Kidney (tissue), 14 donors: ENCODE results near the gene PODN. TPM values are rescaled to one million over a fixed set of nuclear protein-coding genes. Genes with fewer than 3 reads are reported as not detected.

ENCODE experiments used
- DNase-seq, 5 donors: peaks; one replicate each; pipeline ENCODE4 v3.0.0-alpha.2; 2013 to 2020
- FAIRE-seq: peaks from 2 replicates; lab custom pipeline; 2012; peaks lifted over from hg19 to GRCh38; lab: Jason Lieb, UNC
- H3K27ac ChIP-seq, 2 donors: one replicate each; pipeline ENCODE4 v1.7.0; 2013; ENCODE audit warnings: low read depth in 2 of 2, low read length in 2 of 2, inconsistent platforms in 1 of 2
- H3K27me3 ChIP-seq: one replicate; pipeline ENCODE4 v1.7.1; 2013; ENCODE audit warnings: low read length, inconsistent platforms; ENCODE audit not compliant: control insufficient read depth, insufficient read depth
- H3K36me3 ChIP-seq, 3 donors: one replicate each; pipeline versions ENCODE4 v1.7.0 to v1.7.1; 2013; ENCODE audit warnings: low read length in 3 of 3, control low read depth in 1 of 3, inconsistent platforms in 1 of 3; ENCODE audit not compliant: insufficient read depth in 3 of 3, control insufficient read depth in 2 of 3
- H3K4me1 ChIP-seq, 3 donors: one replicate each; pipeline versions ENCODE4 v1.7.0 to v1.7.1; 2013; ENCODE audit warnings: low read length in 3 of 3, inconsistent platforms in 1 of 3, low read depth in 1 of 3; ENCODE audit not compliant: control insufficient read depth in 2 of 3, insufficient read depth in 2 of 3
- H3K4me3 ChIP-seq, 3 donors: one replicate each; pipeline versions ENCODE4 v1.7.0 to v1.8.1; 2013; ENCODE audit warnings: low read length in 3 of 3, control low read depth in 1 of 3, inconsistent platforms in 1 of 3
- H3K9ac ChIP-seq, 3 donors: one replicate each; pipeline versions ENCODE4 v1.7.0 to v1.7.1; 2013; ENCODE audit warnings: low read length in 3 of 3, control low read depth in 1 of 3, inconsistent platforms in 1 of 3
- H3K9me3 ChIP-seq, 3 donors: one replicate each; pipeline versions ENCODE4 v1.7.0 to v1.7.1; 2013; ENCODE audit warnings: low read length in 3 of 3, control low read depth in 1 of 3, inconsistent platforms in 1 of 3; ENCODE audit not compliant: control insufficient read depth in 2 of 3, insufficient read depth in 1 of 3
- CTCF ChIP-seq: IDR thresholded peaks from 3 replicates; pipeline ENCODE4 v1.5.1; 2012; ENCODE audit warnings: mild to moderate bottlenecking, moderate library complexity, borderline replicate concordance; ENCODE audit not compliant: insufficient read depth; ENCODE audit errors: extremely low read depth
- intact Hi-C: fragments of 100-400 bp; cut with DNase I; formaldehyde crosslinking; loops from one replicate; pipeline ENCODE4 v1.11.1; 2022
- polyA plus RNA-seq: library from polyadenylated mRNA; stranded (reverse); fragments of 350-450 nt; fragmentation: Illumina TruSeq; extraction: RNeasy Lipid Tissue Mini Kit (QIAGEN cat#74804); gene quantifications from one replicate; pipeline ENCODE4 v1.2.3, GENCODE V29; 2014; ENCODE audit warnings: low read depth, low replicate concordance; ENCODE audit not compliant: insufficient read depth
- total RNA-seq: library from RNA; stranded (reverse); fragmentation: NEBNext Ultra II Directional; extraction: Animal tissue kit (Norgen Biotek cat#: 25700); gene quantifications from one replicate; pipeline ENCODE4 v1.2.1, GENCODE V29; 2021
- donor health status: control.
- donor health status: control.
- donor health status: control.
- donor health status: control.
- donor health status: control.
- donor health status: DM: yes; HTN: yes; CAD: no.
- donor health status: Normal renal cell carcinoma (clear cell type).

The PODN gene
- total and polyA plus RNA-seq, 2 donors from 2014 or later: 1.4 to 8.1 TPM

DNA sequence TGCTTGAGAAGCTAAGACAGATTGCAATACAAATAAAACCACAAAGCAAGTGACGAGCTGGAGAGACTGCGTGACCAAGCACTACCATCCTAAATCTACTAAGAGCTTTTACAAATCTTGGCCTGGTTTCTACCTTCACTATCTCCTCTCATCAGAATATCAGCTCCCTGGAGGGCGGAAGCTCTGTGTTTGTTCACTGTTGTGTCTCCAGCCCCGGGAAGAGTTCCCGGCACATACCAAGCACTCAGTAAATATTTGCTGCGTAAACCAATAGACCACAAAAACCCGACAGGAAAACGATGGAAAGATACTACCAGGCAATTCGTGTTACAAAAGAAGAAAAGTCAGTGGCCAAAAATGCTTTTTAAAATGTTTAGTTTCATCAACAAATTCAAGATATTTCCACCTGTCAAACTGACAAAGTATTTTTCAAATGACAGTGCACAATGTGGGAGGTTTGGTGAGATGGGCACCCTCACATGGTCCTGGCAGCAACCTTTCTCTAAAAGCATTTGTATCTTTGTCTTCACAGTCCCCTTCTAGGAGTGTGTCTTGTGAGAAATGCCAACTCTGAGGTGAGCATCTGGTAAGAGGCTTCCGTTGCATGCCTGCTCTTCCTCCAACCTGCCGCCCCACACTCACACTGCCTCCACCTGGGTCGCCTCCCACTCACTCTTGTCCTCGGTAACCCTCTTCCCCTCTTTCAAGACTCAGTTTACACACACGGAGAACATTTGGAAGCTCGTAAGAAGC, 45.7 kb downstream of the PODN start:
- TF ChIP-seq CTCF: no peak
- no peaks in the 10 kb centered on the region for H3K36me3 ChIP-seq
- H3K9me3 ChIP-seq: no peaks in the 10 kb centered on the region
- H3K27me3 ChIP-seq: no peaks in the 10 kb centered on the region
- no peak for DNase-seq
- H3K27ac ChIP-seq: no peak overlapping the region
- no peak for FAIRE-seq
- intact Hi-C loops: no loop called here
- no peaks in the 10 kb centered on the region for H3K4me1 ChIP-seq
- H3K4me3 ChIP-seq: no peak overlapping the region
- H3K9ac ChIP-seq: no peak overlapping the region

- Histone ChIP-seq H3K9ac (no peak overlapping the region), H3K4me1 (no peaks in the 10 kb centered on the region), H3K36me3 (no peaks in the 10 kb centered on the region), H3K27me3 (no peaks in the 10 kb centered on the region), H3K9me3 (no peaks in the 10 kb centered on the region), H3K27ac (no peak overlapping the region), H3K4me3 (no peak overlapping the region)
- TF ChIP-seq CTCF: no peak
- DNase-seq: no peak
- intact Hi-C loops: no loop called here
- FAIRE-seq: no peak
Observed at GRCh38 chr1:53108646-53109580, 46.9 kb downstream of the PODN start.

GRCh38 chr1:53110370-53111072, 48.5 kb downstream of the PODN start:
- Histone ChIP-seq H3K27ac (no peak overlapping the region), H3K36me3 (no peaks in the 10 kb centered on the region), H3K27me3 (no peaks in the 10 kb centered on the region), H3K9ac (no peak overlapping the region), H3K9me3 (no peaks in the 10 kb centered on the region), H3K4me3 (no peak overlapping the region), H3K4me1 (no peaks in the 10 kb centered on the region)
- FAIRE-seq: no peak
- peak in 3 of 5 donors; percentile 60 to 66 (median 65) for DNase-seq
- no peak for TF ChIP-seq CTCF
- intact Hi-C loops: no loop called here
